ENCODE measurements around the gene CRYBA2. TPM values are rescaled to one million over a fixed set of nuclear protein-coding genes. Genes with fewer than 3 reads are reported as not detected.

Gene CRYBA2
- total RNA-seq (1 to 10 TPM in 3 of 9 donors, under 1 TPM in 2, not detected in 4; 0.39 to 6.8 (median 2.1) TPM), polyA plus RNA-seq (10 to 100 TPM in 1 of 3 donors, 1 to 10 TPM in 2; 1.6 to 26.6 (median 7.2) TPM)
- long read RNA-seq, donor 1 = 0 reads
- long read RNA-seq, donor 2 = 0 reads
- long read RNA-seq, donor 3 = 0 reads
- long read RNA-seq, donor 4 = 0 reads
- long read RNA-seq, donor 5 = 0 reads
- long read RNA-seq, donor 6, partial matches to known transcripts = 0 of 6 reads
- long read RNA-seq, donor 6, other reads (novel, unspliced or antisense) = 2 of 6 reads
- long read RNA-seq, donor 7 = 0 reads
- long read RNA-seq, donor 8 = 0 reads
- long read RNA-seq, donor 9 = 0 reads
- long read RNA-seq, donor 10 = 0 reads

GRCh38 chr2:218993345-218994315 is at the start of gene CRYBA2:
CRYBA2 (minus strand) TSS chr2:218993422; CDS start chr2:218993176, 246 bp downstream.
- peaks cover 62% of the 10 kb centered on the region for H3K27me3 ChIP-seq
- no peaks in the 10 kb centered on the region for H3K9me3 ChIP-seq (replicated peaks in 1 of 3)
- intact Hi-C loops (cut with DNase I) = loop anchor here in 1 of 2 donors (10.0 kb wide), 1 partner anchor 161 kb away; no protein-coding TSS in a partner anchor
- H3K4me1 ChIP-seq (replicated peaks in 1 of 2) = peaks cover 12 to 15% of the 10 kb centered on the region in 2 donors
- no peaks in the 10 kb centered on the region for H3K36me3 ChIP-seq (replicated peaks in 1 of 2)
- peak within 1 kb of the TSS in 1 of 5 donors; percentile 74 for H3K27ac ChIP-seq
- DNase-seq = peak in 2 of 7 donors; percentile 30 to 58
- peak within 1 kb of the TSS in 2 of 4 donors; percentile 19 to 57 for H3K4me3 ChIP-seq
- WGBS, 4 donors = 3 to 6% (median 3%) methylated on average over 31 to 88 of the region's 88 CpGs; no CpG with 5 or more reads in 1 of the 4 donors
- TF ChIP-seq, protein P1, sequence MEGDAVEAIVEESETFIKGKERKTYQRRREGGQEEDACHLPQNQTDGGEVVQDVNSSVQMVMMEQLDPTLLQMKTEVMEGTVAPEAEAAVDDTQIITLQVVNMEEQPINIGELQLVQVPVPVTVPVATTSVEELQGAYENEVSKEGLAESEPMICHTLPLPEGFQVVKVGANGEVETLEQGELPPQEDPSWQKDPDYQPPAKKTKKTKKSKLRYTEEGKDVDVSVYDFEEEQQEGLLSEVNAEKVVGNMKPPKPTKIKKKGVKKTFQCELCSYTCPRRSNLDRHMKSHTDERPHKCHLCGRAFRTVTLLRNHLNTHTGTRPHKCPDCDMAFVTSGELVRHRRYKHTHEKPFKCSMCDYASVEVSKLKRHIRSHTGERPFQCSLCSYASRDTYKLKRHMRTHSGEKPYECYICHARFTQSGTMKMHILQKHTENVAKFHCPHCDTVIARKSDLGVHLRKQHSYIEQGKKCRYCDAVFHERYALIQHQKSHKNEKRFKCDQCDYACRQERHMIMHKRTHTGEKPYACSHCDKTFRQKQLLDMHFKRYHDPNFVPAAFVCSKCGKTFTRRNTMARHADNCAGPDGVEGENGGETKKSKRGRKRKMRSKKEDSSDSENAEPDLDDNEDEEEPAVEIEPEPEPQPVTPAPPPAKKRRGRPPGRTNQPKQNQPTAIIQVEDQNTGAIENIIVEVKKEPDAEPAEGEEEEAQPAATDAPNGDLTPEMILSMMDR (IDR thresholded peaks at IDR 0.05) = no peak
- TF ChIP-seq POLR2A (IDR thresholded peaks at IDR 0.05) = no peak

GRCh38 chr2:219042750-219043149 is 49.5 kb upstream of the CRYBA2 start:
- no peak overlapping the region for H3K27ac ChIP-seq
- 50 to 61% (median 56%) methylated on average over 1 to 2 of the region's 2 CpGs for WGBS, 4 donors
- H3K4me1 ChIP-seq (replicated peaks in 1 of 2) = no peaks in the 10 kb centered on the region
- intact Hi-C loops (cut with DNase I) = no loop called here
- H3K36me3 ChIP-seq (replicated peaks in 1 of 2) = no peaks in the 10 kb centered on the region
- no peak overlapping the region for H3K4me3 ChIP-seq
- H3K27me3 ChIP-seq = peaks cover 29% of the 10 kb centered on the region
- no peak for TF ChIP-seq POLR2A (IDR thresholded peaks at IDR 0.05)
- TF ChIP-seq, protein P1 (IDR thresholded peaks at IDR 0.05) = no peak
- no peaks in the 10 kb centered on the region for H3K9me3 ChIP-seq (replicated peaks in 1 of 3)
- no peak for DNase-seq

DNA sequence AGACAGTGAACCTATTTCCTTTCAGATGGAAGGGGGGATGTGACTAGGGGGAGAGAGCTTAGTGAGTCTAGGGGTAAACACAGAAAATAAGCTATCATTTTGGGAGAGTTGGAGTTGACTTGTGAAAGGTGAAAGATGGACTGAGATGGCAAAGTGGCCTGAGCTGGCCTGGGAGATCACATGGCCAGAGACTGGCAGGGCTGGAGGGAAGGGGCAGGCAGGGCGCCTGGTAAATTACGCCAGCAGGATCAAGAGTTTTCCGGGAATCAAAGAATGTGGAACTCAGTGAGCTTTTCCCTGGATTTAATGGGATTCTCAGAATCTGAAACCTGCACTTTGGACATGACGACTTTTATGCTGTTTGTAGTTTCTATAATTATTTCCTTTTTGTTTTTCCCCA is 48.9 kb upstream of the CRYBA2 start:
- Histone ChIP-seq H3K27ac (no peak overlapping the region), H3K27me3 (peaks cover 29% of the 10 kb centered on the region), H3K4me1 (replicated peaks in 1 of 2) (no peaks in the 10 kb centered on the region), H3K36me3 (replicated peaks in 1 of 2) (no peaks in the 10 kb centered on the region), H3K4me3 (no peak overlapping the region), H3K9me3 (replicated peaks in 1 of 3) (no peaks in the 10 kb centered on the region)
- intact Hi-C loops (cut with DNase I) = no loop called here
- no peak for DNase-seq
- 66 to 79% (median 72%) methylated on average over 4 of the region's 4 CpGs for WGBS, 4 donors
- TF ChIP-seq, protein P1 (IDR thresholded peaks at IDR 0.05) = no peak
- no peak for TF ChIP-seq POLR2A (IDR thresholded peaks at IDR 0.05)

GRCh38 chr2:219041252-219041651 is 48.0 kb upstream of the CRYBA2 start, which contains the start of gene CFAP65:
CFAP65 (minus strand) TSS chr2:219041516; CDS start chr2:219039048, 2,468 bp downstream.
- H3K4me1 ChIP-seq (replicated peaks in 1 of 2) = no peaks in the 10 kb centered on the region
- no peaks in the 10 kb centered on the region for H3K9me3 ChIP-seq (replicated peaks in 1 of 3)
- peaks cover 29% of the 10 kb centered on the region for H3K27me3 ChIP-seq
- intact Hi-C loops (cut with DNase I) = no loop called here
- H3K4me3 ChIP-seq = peak within 1 kb of the TSS in 1 of 4 donors; percentile 35
- TF ChIP-seq POLR2A (IDR thresholded peaks at IDR 0.05) = no peak
- TF ChIP-seq, protein P1 (IDR thresholded peaks at IDR 0.05) = no peak
- no peak within 1 kb of the TSS for H3K27ac ChIP-seq
- DNase-seq = peak in 2 of 7 donors; percentile 43 to 66
- H3K36me3 ChIP-seq (replicated peaks in 1 of 2) = no peaks in the 10 kb centered on the region
- 1 to 4% (median 2%) methylated on average over 15 to 21 of the region's 21 CpGs for WGBS, 4 donors

Measured in adrenal gland (tissue), 19 donors.